Aorta (tissue), 5 donors: ENCODE data around the gene GPR151. TPM values are rescaled to one million over a fixed set of nuclear protein-coding genes. Genes with fewer than 3 reads are reported as not detected.

ENCODE experiments used
- ATAC-seq: fragments of 200-7000 bp; cut with Tn5 transposase; one replicate; pipeline ENCODE4 v1.9.1; 2022; ENCODE audit warnings: moderate library complexity; ENCODE audit not compliant: low FRiP score
- DNase-seq, 2 donors: peaks; one replicate each; pipeline ENCODE4 v3.0.0-alpha.2; 2020
- H3K27ac ChIP-seq, 2 donors: one replicate each; pipeline ENCODE4 v1.5.1; 2013; ENCODE audit warnings: low read length in 2 of 2, mild to moderate bottlenecking in 2 of 2, moderate library complexity in 2 of 2, control low read depth in 1 of 2, inconsistent platforms in 1 of 2, low read depth in 1 of 2
- H3K27me3 ChIP-seq, 2 donors: one replicate each; pipeline ENCODE4 v1.6.1; 2013; ENCODE audit warnings: control low read depth in 1 of 2, low read length in 1 of 2, mild to moderate bottlenecking in 1 of 2, moderate library complexity in 1 of 2; ENCODE audit not compliant: insufficient read depth in 2 of 2, control insufficient read depth in 1 of 2
- H3K36me3 ChIP-seq, 2 donors: one replicate each; pipeline ENCODE4 v1.6.1; 2013; ENCODE audit warnings: control low read depth in 1 of 2, low read length in 1 of 2, mild to moderate bottlenecking in 1 of 2; ENCODE audit not compliant: insufficient read depth in 2 of 2, control insufficient read depth in 1 of 2
- H3K4me1 ChIP-seq, 2 donors: one replicate each; pipeline ENCODE4 v1.6.1; 2013; ENCODE audit warnings: low read length in 2 of 2, control low read depth in 1 of 2, mild to moderate bottlenecking in 1 of 2, moderate library complexity in 1 of 2; ENCODE audit not compliant: insufficient read depth in 2 of 2, control insufficient read depth in 1 of 2
- H3K4me3 ChIP-seq, 2 donors: one replicate each; pipeline ENCODE4 v1.5.1; 2013; ENCODE audit warnings: low read length in 2 of 2, control low read depth in 1 of 2, mild to moderate bottlenecking in 1 of 2
- H3K9me3 ChIP-seq: one replicate; pipeline ENCODE4 v1.6.1; 2013; ENCODE audit warnings: mild to moderate bottlenecking, low read length; ENCODE audit not compliant: control insufficient read depth
- WGBS, 2 donors: extraction: QIAGEN DNeasy Blood & Tissue Kit; methylation state at CpG; one replicate each; pipeline ENCODE4 v1.1.7; 2013; 5-methylcytosine and 5-hydroxymethylcytosine counted together
- intact Hi-C, 2 donors: fragments of 100-400 bp; cut with DNase I; formaldehyde crosslinking; loops; one replicate each; pipeline versions ENCODE4 v1.14.2 to v1.15.0; 2022
- polyA plus RNA-seq, 2 donors: library from polyadenylated mRNA; stranded (reverse); fragments of 200-250 nt; gene quantifications; one replicate each; pipeline ENCODE4 v1.2.3, GENCODE V29; 2013
- total RNA-seq, 2 donors: library from RNA; stranded (reverse); fragmentation: NEBNext Ultra II Directional; extraction: Animal tissue kit (Norgen Biotek cat#: 25700); gene quantifications; one replicate each; pipeline ENCODE4 v1.2.1, GENCODE V29; 2021
- donor health status: healthy with polysubstance abuse.
- donor health status: Bipolar disorder and iron deficiency.
- donor health status: DM: no; HTN: no; CAD: no.
- donor health status: DM: no; HTN: no; CAD: no.
- donor health status: DM: yes; HTN: yes; CAD: no.

The GPR151 gene
- total and polyA plus RNA-seq, 4 donors, result 0.10 TPM; not detected in 3

DNA sequence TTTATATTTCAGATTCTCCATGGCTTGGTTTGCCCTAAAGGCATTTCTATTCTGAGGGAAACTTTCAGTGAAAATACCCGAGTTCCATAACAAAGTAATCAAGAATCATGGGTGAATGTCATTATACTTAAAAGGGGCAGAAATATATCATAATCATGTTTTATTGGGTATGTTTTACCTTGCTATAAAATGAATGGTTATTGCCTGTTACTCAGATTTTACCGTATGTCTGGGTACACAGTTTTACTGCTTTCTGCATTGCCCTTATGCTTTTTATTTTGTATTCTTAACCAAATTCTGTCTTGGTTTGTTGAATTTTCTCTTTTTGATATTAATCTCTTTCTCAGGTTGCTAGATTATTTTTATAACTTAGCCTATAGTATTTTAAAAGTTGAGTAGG, 2.5 kb downstream of the GPR151 start:
- H3K9me3 ChIP-seq, result no peaks in the 10 kb centered on the region
- H3K36me3 ChIP-seq, result no peaks in the 10 kb centered on the region
- DNase-seq (no peak), ATAC-seq (no peak)
- H3K27ac ChIP-seq, result no peak overlapping the region
- H3K27me3 ChIP-seq, result no peaks in the 10 kb centered on the region
- intact Hi-C loops, result no loop called here
- 79% methylated on average over 2 of the region's 2 CpGs for WGBS, 2 donors
- no peak overlapping the region for H3K4me3 ChIP-seq
- no peaks in the 10 kb centered on the region for H3K4me1 ChIP-seq

DNA sequence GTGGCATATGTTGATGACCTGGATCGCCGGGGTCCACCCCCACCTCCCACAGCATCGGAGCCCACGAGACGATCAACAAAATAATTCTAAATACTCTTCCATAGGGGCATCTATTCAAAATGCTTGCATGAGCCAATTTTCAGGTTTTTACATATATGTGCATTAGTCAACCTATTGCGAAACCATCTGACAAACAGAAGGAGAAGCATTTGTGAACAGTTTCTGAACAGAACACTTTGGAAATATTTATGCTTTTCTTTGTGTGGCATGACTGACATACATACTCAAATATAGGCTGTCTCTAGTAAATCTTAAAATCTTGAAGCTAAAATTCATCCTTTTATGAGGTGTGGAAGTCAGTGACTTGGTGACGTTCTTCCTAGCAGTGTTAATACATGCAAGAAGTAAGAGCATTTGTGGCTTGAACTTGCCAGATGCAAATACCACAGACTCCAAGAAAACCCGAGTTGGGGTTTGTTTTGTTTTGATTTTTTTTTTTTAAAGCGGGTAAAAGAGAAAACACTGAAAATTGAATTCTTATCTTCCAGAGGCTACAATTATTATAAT, 5.3 kb downstream of the GPR151 start:
- ATAC-seq (no peak), DNase-seq (no peak)
- no peaks in the 10 kb centered on the region for H3K9me3 ChIP-seq
- WGBS, 2 donors, result 86% methylated on average over 9 of the region's 9 CpGs
- H3K36me3 ChIP-seq, result peaks cover 0 to 3% of the 10 kb centered on the region in 2 donors
- intact Hi-C loops, result no loop called here
- no peak overlapping the region for H3K4me3 ChIP-seq
- no peaks in the 10 kb centered on the region for H3K4me1 ChIP-seq
- no peak overlapping the region for H3K27ac ChIP-seq
- H3K27me3 ChIP-seq, result no peaks in the 10 kb centered on the region

DNA sequence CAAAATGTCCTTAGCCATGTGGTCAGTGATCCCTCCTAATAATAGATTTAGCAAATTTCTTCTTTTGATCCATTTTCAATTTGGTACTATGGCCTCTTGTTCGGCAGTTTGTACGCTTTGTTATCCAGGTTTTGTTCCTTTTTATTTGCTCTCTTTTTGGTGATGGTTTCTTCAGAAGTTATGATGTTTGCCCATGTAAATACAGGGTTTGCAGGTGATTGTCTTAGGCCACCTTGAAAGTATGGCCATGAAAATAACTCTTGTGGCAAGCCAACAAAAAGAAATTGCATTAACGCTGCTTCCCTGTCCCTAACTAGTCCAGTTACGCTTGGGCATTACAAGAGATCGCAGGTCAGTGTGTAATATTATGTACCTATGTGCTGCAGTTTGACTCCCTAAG, 8.6 kb downstream of the GPR151 start:
- H3K4me3 ChIP-seq, result no peak overlapping the region
- H3K9me3 ChIP-seq, result no peaks in the 10 kb centered on the region
- no peak overlapping the region for H3K27ac ChIP-seq
- no peak for DNase-seq
- no peaks in the 10 kb centered on the region for H3K27me3 ChIP-seq
- H3K36me3 ChIP-seq, result peaks cover 2 to 3% of the 10 kb centered on the region in 2 donors
- intact Hi-C loops, result no loop called here
- 96 to 97% methylated on average over 5 of the region's 5 CpGs for WGBS, 2 donors
- H3K4me1 ChIP-seq, result no peaks in the 10 kb centered on the region
- ATAC-seq, result no peak

DNA sequence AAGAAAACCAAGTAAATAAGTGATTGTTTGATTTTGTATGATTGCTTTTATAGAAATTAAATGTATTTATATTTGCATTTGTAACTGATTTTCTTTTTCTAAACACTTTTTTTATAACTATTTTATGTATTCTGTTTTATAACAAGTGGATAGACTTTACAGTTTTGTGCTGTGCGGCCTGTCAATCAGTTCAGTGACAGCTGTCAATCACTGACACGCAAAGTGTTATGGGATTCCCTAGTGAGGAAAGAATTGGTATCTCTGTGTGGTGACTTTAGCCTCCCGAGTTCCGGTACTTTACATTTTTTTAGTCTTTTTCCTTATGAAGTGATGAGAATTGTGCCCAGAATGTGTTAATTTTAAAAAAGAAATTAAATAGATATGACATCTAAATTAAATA, 16.3 kb downstream of the GPR151 start:
- Histone ChIP-seq H3K36me3 (no peaks in the 10 kb centered on the region), H3K27ac (no peak overlapping the region), H3K4me3 (no peak overlapping the region), H3K4me1 (peaks cover 0 to 3% of the 10 kb centered on the region in 2 donors), H3K27me3 (no peaks in the 10 kb centered on the region), H3K9me3 (no peaks in the 10 kb centered on the region)
- intact Hi-C loops, result no loop called here
- ATAC-seq, result no peak
- DNase-seq, result no peak
- 95 to 99% methylated on average over 4 of the region's 4 CpGs for WGBS, 2 donors

DNA sequence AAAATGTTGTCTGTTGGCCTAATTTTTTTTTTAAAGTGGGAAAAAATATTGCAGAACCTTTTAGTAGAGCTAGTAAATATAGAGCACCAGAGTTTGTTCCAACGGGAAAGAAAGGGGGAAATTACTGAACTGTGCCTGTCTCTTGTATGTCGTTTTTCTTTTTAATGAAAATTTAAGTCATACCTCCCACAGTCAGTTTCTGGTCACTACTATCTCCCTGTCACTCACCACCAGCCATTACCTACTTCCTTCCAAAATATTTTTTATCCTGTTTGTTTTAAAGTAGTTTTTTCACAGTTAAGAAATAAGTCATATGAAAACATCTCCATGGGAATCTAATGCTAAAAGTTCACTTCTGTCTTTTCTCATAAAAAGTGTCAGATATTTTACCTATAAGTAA, 21.3 kb downstream of the GPR151 start:
- Histone ChIP-seq H3K4me3 (no peak overlapping the region), H3K9me3 (no peaks in the 10 kb centered on the region), H3K36me3 (no peaks in the 10 kb centered on the region), H3K4me1 (peaks cover 0 to 3% of the 10 kb centered on the region in 2 donors), H3K27ac (no peak overlapping the region), H3K27me3 (no peaks in the 10 kb centered on the region)
- DNase-seq (no peak), ATAC-seq (no peak)
- intact Hi-C loops, result no loop called here
- 24 to 26% methylated on average over 2 of the region's 2 CpGs for WGBS, 2 donors

DNA sequence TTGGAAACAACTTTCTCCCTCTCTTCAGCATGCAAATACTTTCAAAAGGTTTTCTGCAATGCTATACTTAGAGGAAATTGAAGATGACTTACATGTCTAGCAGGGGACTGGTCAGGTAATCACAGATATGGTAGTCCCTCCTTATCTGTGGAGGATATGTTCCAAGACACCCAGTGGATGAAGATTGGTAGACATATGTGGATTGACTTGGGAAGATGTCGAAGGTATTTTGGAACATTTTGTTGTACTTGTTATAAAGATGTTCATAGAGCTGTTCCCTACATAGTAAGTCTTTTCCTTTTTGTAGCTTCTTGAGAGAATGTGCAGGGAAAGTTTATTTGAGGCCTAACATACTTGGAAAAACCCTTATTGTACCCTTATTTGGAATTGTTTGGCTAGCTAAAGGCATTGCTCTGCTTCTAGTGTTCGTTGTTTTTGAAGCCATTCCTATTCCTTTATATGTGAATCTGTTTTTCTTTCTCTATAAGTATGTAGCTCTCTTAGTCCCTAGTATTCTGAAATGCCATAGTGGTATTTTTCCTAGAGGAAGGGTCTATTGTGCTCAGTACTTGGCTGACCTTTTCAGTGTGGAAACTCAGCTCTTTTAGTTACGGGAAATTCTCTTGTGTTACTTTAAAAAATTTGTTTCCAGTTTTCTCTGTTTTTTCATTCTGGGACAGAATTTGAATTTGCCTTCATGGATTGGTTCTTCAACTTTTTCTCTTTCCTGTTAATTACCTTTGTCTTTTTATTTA, 25.7 kb downstream of the GPR151 start:
- no peaks in the 10 kb centered on the region for H3K36me3 ChIP-seq
- H3K27ac ChIP-seq, result peak overlapping the region in 1 of 2 donors; percentile 57
- no peaks in the 10 kb centered on the region for H3K27me3 ChIP-seq
- H3K9me3 ChIP-seq, result no peaks in the 10 kb centered on the region
- intact Hi-C loops, result no loop called here
- H3K4me1 ChIP-seq, result no peaks in the 10 kb centered on the region
- H3K4me3 ChIP-seq, result no peak overlapping the region
- no peak for ATAC-seq
- 32 to 36% methylated on average over 3 of the region's 3 CpGs for whole genome bisulfite sequencing, 2 donors
- no peak for DNase-seq

DNA sequence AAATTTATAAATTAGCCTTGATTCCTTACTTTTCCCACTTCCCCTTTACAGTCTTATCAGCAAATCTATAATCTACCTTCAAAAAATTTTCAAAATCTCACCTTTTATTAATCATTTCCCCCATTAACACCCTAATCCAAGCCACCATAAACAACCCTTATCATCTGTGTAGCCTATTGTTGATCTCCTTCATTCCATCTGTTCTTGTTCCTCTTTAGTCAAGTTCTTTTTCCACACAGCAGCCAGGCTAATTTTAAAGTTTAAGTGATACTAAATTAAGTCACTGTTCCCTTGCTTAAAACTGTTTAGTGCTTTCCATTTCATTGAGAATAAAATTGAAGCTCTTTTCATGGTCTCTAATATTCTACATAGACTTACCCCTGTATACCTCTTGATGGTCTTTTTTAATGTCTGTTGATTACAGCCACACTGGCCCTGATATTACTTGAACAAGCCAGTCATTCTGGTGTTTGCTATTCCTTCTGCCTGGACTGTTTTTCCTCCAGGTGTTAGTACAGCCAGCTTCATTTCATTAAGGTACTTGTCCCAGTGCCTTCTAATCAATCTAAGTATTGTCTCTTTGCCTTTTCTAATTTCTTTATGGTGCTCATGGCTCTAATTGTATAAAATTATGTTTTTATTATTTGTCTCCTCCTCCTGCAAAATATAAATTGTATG, 31.1 kb downstream of the GPR151 start:
- ATAC-seq (no peak), DNase-seq (no peak)
- Histone ChIP-seq H3K27me3 (no peaks in the 10 kb centered on the region), H3K27ac (no peak overlapping the region), H3K9me3 (no peaks in the 10 kb centered on the region), H3K4me1 (no peaks in the 10 kb centered on the region), H3K36me3 (peaks cover 0 to 2% of the 10 kb centered on the region in 2 donors), H3K4me3 (no peak overlapping the region)
- intact Hi-C loops, result no loop called here

DNA sequence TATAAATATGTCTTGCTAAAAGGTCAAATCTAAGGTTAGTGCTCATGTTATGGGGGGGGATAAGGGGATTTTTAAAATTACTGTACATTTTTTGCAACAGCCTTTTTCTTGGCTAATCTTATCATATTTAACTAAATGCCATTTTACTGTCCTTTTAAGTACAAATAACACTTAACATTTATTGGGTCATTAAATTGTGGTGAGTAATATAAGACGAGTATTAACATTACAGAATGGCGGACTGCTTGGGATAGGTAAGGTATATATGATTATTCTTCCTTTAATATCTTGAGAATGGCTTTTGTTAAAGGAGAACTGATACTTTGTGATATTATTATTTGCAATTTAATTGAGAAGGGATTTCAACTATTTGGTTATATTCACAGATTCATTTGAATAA, 33.2 kb downstream of the GPR151 start:
- H3K4me1 ChIP-seq, result no peaks in the 10 kb centered on the region
- no peaks in the 10 kb centered on the region for H3K9me3 ChIP-seq
- H3K4me3 ChIP-seq, result no peak overlapping the region
- ATAC-seq, result no peak
- peaks cover 0 to 2% of the 10 kb centered on the region in 2 donors for H3K36me3 ChIP-seq
- H3K27ac ChIP-seq, result no peak overlapping the region
- DNase-seq, result no peak
- intact Hi-C loops, result no loop called here
- WGBS, 2 donors, result 93 to 94% methylated on average over 2 of the region's 2 CpGs
- H3K27me3 ChIP-seq, result no peaks in the 10 kb centered on the region

DNA sequence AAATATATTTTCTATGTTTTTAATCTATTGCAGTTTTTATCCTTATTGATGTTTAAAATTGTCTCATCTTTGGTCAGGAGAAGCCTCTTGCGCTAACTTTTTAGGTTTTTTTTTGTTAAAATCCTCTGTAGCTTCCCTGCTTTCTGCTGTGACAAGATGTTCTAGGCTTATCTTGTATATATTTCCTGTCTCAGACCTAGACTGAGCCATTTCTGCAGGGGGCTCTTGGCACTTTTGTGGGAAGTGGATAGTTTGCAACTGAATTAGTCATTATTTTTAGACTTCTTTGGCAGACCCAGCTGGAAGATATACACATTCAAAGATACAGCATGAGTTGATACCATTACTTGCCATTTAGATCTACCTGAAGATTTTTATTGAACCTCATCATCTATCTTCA, 40.1 kb downstream of the GPR151 start:
- Histone ChIP-seq H3K9me3 (no peaks in the 10 kb centered on the region), H3K4me3 (no peak overlapping the region), H3K27ac (no peak overlapping the region), H3K4me1 (no peaks in the 10 kb centered on the region), H3K27me3 (no peaks in the 10 kb centered on the region), H3K36me3 (peaks cover 7 to 9% of the 10 kb centered on the region in 2 donors)
- ATAC-seq, result no peak
- intact Hi-C loops, result no loop called here
- WGBS, 2 donors, result 73 to 84% methylated on average over 1 of the region's 1 CpG
- DNase-seq, result no peak
